Neural cell (in vitro differentiated cells): ENCODE measurements around the gene PIK3C2G. TPM values are rescaled to one million over a fixed set of nuclear protein-coding genes. Genes with fewer than 3 reads are reported as not detected.

Experiments used
- H2AFZ ChIP-seq: fragments of 200-600, 300-800 bp; sonication (generic), shearing (Covaris generic); 2 replicates; pipeline ENCODE4 v1.6.0; 2014; ENCODE audit warnings: low read depth, mild to moderate bottlenecking, antibody characterized with exemption, low read length, moderate library complexity
- H3F3A ChIP-seq: fragments of 200-600 bp; shearing (Covaris generic); 2 replicates; pipeline ENCODE4 v1.6.1; 2016; ENCODE audit warnings: mild to moderate bottlenecking, moderate library complexity, mixed read lengths, antibody characterized with exemption, low read length; ENCODE audit not compliant: insufficient read depth, poor library complexity, severe bottlenecking
- H3K27ac ChIP-seq: fragments of 200-600, 300-800 bp; sonication (generic), shearing (Covaris generic); 2 replicates; pipeline ENCODE4 v1.5.1; 2014; ENCODE audit warnings: mild to moderate bottlenecking, low read length, moderate library complexity
- H3K27me3 ChIP-seq: fragments of 300-800, 200-600 bp; sonication (generic), shearing (Covaris generic); 2 replicates; pipeline ENCODE4 v1.6.0; 2014; ENCODE audit warnings: mild to moderate bottlenecking, low read depth, low read length, moderate library complexity; ENCODE audit not compliant: insufficient read depth
- H3K36me3 ChIP-seq: fragments of 300-800, 200-600 bp; sonication (generic), shearing (Covaris generic); 2 replicates; pipeline ENCODE4 v1.5.1; 2014; ENCODE audit warnings: mild to moderate bottlenecking, antibody characterized with exemption, low read length, moderate library complexity; ENCODE audit not compliant: insufficient read depth
- H3K4me2 ChIP-seq: fragments of 300-800, 200-600 bp; sonication (generic), shearing (Covaris generic); 2 replicates; pipeline ENCODE4 v1.6.0; 2014; ENCODE audit warnings: mild to moderate bottlenecking, low read length
- H3K4me3 ChIP-seq: fragments of 300-800, 200-600 bp; sonication (generic), shearing (Covaris generic); 2 replicates; pipeline ENCODE4 v1.5.1; 2014; ENCODE audit warnings: mild to moderate bottlenecking, low read length, moderate library complexity
- H3K79me2 ChIP-seq: fragments of 200-600 bp; shearing (Covaris generic); replicated peaks from 2 replicates; pipeline ENCODE4 v1.6.0; 2014; ENCODE audit warnings: mild to moderate bottlenecking, low read length, moderate library complexity; ENCODE audit not compliant: insufficient read depth
- H3K9ac ChIP-seq: fragments of 300-800, 200-600 bp; sonication (generic), shearing (Covaris generic); 2 replicates; pipeline ENCODE4 v1.6.1; 2016; ENCODE audit warnings: mild to moderate bottlenecking, low read length, mixed read lengths
- H3K9me2 ChIP-seq: fragments of 200-600 bp; shearing (Covaris generic); 2 replicates; pipeline ENCODE4 v1.6.1; 2016; ENCODE audit warnings: mild to moderate bottlenecking, low read length, mixed read lengths; ENCODE audit not compliant: insufficient read depth
- H3K9me3 ChIP-seq: fragments of 200-600, 300-800 bp; sonication (generic), shearing (Covaris generic); 2 replicates; pipeline ENCODE4 v1.6.1; 2016; ENCODE audit warnings: mild to moderate bottlenecking, mixed run types, low read length, moderate library complexity, mixed read lengths
- H4K20me1 ChIP-seq: fragments of 200-600 bp; shearing (Covaris generic); 2 replicates; pipeline ENCODE4 v1.6.1; 2016; ENCODE audit warnings: mild to moderate bottlenecking, mixed run types; ENCODE audit not compliant: insufficient read depth
- CTCF ChIP-seq: fragments of 450-650 bp; IDR thresholded peaks from 2 replicates; pipeline ENCODE4 v1.5.1; 2014; ENCODE audit warnings: antibody characterized with exemption, mild to moderate bottlenecking, moderate library complexity; ENCODE audit not compliant: poor library complexity, severe bottlenecking
- EP300 ChIP-seq: fragments of 450-650 bp; conservative IDR thresholded peaks from 2 replicates; pipeline ENCODE4 v1.6.1; 2014; ENCODE audit warnings: antibody characterized with exemption, mild to moderate bottlenecking, moderate library complexity; ENCODE audit not compliant: poor library complexity, severe bottlenecking
- EZH2 ChIP-seq: fragments of 200-600, 300-800 bp; shearing (Covaris generic), sonication (generic); IDR thresholded peaks from 2 replicates; pipeline ENCODE4 v1.6.1; 2014; ENCODE audit warnings: antibody characterized with exemption, low read length, borderline replicate concordance, mild to moderate bottlenecking; ENCODE audit not compliant: insufficient read depth, poor library complexity, severe bottlenecking
- MXI1 ChIP-seq: fragments of 450-650 bp; conservative IDR thresholded peaks from 2 replicates; pipeline ENCODE4 v1.6.1; 2014; ENCODE audit warnings: antibody characterized with exemption, mild to moderate bottlenecking; ENCODE audit not compliant: poor library complexity, severe bottlenecking
- POLR2AphosphoS5 ChIP-seq: IDR thresholded peaks from 2 replicates; pipeline ENCODE4 v1.6.1; 2012
- RAD21 ChIP-seq: fragments of 450-650 bp; conservative IDR thresholded peaks from 2 replicates; pipeline ENCODE4 v1.6.1; 2014; ENCODE audit warnings: antibody characterized with exemption, mild to moderate bottlenecking, moderate library complexity
- SMC3 ChIP-seq: fragments of 450-650 bp; conservative IDR thresholded peaks from 2 replicates; pipeline ENCODE4 v1.6.1; 2014; ENCODE audit warnings: antibody characterized with exemption, mild to moderate bottlenecking, moderate library complexity; ENCODE audit not compliant: poor library complexity
- TAF1 ChIP-seq: IDR thresholded peaks from 2 replicates; pipeline ENCODE4 v1.6.1; 2012; ENCODE audit warnings: low read depth
- polyA plus RNA-seq: library from polyadenylated mRNA; depleted of rRNA; stranded (reverse); fragments of >200 nt; gene quantifications from 2 replicates; pipeline ENCODE4 v1.2.3, GENCODE V29; 2014
- TF ChIP-seq, protein P1 (sequence below): IDR thresholded peaks from 2 replicates; pipeline ENCODE4 v1.6.1; 2012; ENCODE audit warnings: borderline replicate concordance

PIK3C2G gene
- polyA plus RNA-seq, 1 donor from 2014 or later = not detected

- Histone ChIP-seq H2AFZ (no peak overlapping the region), H3K9me2 (no peaks in the 10 kb centered on the region), H3K4me3 (no peak overlapping the region), H3K9me3 (no peaks in the 10 kb centered on the region), H3K36me3 (no peaks in the 10 kb centered on the region), H3F3A (no peaks in the 10 kb centered on the region), H4K20me1 (no peaks in the 10 kb centered on the region), H3K4me2 (no peak overlapping the region), H3K27me3 (no peaks in the 10 kb centered on the region), H3K27ac (no peak overlapping the region), H3K9ac (no peak overlapping the region), H3K79me2 (no peaks in the 10 kb centered on the region)
- no peak for TF ChIP-seq CTCF
- no peak for TF ChIP-seq POLR2AphosphoS5
- TF ChIP-seq RAD21 = no peak
- no peak for TF ChIP-seq EZH2
- no peak for TF ChIP-seq TAF1
- TF ChIP-seq SMC3 = no peak
- TF ChIP-seq MXI1 = no peak
- no peak for TF ChIP-seq EP300
- TF ChIP-seq, protein P1, sequence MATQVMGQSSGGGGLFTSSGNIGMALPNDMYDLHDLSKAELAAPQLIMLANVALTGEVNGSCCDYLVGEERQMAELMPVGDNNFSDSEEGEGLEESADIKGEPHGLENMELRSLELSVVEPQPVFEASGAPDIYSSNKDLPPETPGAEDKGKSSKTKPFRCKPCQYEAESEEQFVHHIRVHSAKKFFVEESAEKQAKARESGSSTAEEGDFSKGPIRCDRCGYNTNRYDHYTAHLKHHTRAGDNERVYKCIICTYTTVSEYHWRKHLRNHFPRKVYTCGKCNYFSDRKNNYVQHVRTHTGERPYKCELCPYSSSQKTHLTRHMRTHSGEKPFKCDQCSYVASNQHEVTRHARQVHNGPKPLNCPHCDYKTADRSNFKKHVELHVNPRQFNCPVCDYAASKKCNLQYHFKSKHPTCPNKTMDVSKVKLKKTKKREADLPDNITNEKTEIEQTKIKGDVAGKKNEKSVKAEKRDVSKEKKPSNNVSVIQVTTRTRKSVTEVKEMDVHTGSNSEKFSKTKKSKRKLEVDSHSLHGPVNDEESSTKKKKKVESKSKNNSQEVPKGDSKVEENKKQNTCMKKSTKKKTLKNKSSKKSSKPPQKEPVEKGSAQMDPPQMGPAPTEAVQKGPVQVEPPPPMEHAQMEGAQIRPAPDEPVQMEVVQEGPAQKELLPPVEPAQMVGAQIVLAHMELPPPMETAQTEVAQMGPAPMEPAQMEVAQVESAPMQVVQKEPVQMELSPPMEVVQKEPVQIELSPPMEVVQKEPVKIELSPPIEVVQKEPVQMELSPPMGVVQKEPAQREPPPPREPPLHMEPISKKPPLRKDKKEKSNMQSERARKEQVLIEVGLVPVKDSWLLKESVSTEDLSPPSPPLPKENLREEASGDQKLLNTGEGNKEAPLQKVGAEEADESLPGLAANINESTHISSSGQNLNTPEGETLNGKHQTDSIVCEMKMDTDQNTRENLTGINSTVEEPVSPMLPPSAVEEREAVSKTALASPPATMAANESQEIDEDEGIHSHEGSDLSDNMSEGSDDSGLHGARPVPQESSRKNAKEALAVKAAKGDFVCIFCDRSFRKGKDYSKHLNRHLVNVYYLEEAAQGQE = no peak
Measured at GRCh38 chr12:18696971-18697602, 435.8 kb downstream of the PIK3C2G start.

Other genes starting within 250 kb of the PIK3C2G start
- gene RERGL, start 171.3 kb upstream of the PIK3C2G start, polyA plus RNA-seq = 1.3 TPM in 1 of 2 replicates, not detected in the other